OCI-LY1 (cell line): ENCODE measurements around the gene OR52K2.

Source experiments
- CTCF ChIP-seq: fragments of 200-600 bp; sonication (generic), shearing (Covaris generic); IDR thresholded peaks from 2 replicates; pipeline ENCODE4 v1.5.1; 2017; ENCODE audit warnings: mild to moderate bottlenecking, antibody characterized with exemption, low read length, moderate library complexity, mixed read lengths
- EZH2 ChIP-seq: fragments of 200-600 bp; sonication (generic), shearing (Covaris generic); IDR thresholded peaks from 2 replicates; pipeline ENCODE4 v1.8.0; 2017; ENCODE audit warnings: borderline replicate concordance, mixed run types, mild to moderate bottlenecking, antibody characterized with exemption, low read length, moderate library complexity, mixed read lengths

GRCh38 chr11:4459500-4459899 lies 10.4 kb downstream of the OR52K2 start:
- no peak for TF ChIP-seq CTCF
- no peak for TF ChIP-seq EZH2
